CD4-positive, alpha-beta memory T cell (primary cell): ENCODE data around the gene NAA40. TPM values are rescaled to one million over a fixed set of nuclear protein-coding genes. Genes with fewer than 3 reads are reported as not detected.

Experiments used
- CTCF ChIA-PET: fragments of 350-600 bp; sonication (Branson Sonifier 250); formaldehyde crosslinking; loops from one replicate; lab custom pipeline; 2021; ENCODE audit warnings: inconsistent platforms; ENCODE audit not compliant: partially characterized antibody; lab: Charles Lee
- POLR2A ChIA-PET: fragments of 350-600 bp; sonication (Branson Sonifier 250); formaldehyde crosslinking; loops from one replicate; lab custom pipeline; 2021; ENCODE audit not compliant: partially characterized antibody; lab: Charles Lee
- DNase-seq, 5 donors: peaks; one replicate each; pipeline versions ENCODE4 v3.0.0 to v3.0.0-alpha.2; 2020 to 2022; ENCODE audit warnings: mixed read lengths in 1 of 5
- H3K27ac ChIP-seq: one replicate; pipeline ENCODE4 v1.7.0; 2013; ENCODE audit warnings: low read depth, low read length
- H3K27me3 ChIP-seq: 2 replicates; pipeline ENCODE4 v1.7.0; 2013; ENCODE audit warnings: mild to moderate bottlenecking, low read length, moderate library complexity; ENCODE audit not compliant: insufficient read depth
- H3K36me3 ChIP-seq: 2 replicates; pipeline ENCODE4 v1.7.0; 2013; ENCODE audit warnings: mild to moderate bottlenecking, low read length, moderate library complexity; ENCODE audit not compliant: insufficient read depth
- H3K4me1 ChIP-seq: 2 replicates; pipeline ENCODE4 v1.7.0; 2013; ENCODE audit warnings: mild to moderate bottlenecking, low read length, moderate library complexity; ENCODE audit not compliant: insufficient read depth
- H3K4me3 ChIP-seq, 2 donors: one replicate each; pipeline ENCODE4 v1.7.0; 2013; ENCODE audit warnings: low read length in 2 of 2, mild to moderate bottlenecking in 1 of 2
- H3K9me3 ChIP-seq, 2 donors: one replicate each; pipeline ENCODE4 v1.7.0; 2013; ENCODE audit warnings: low read length in 2 of 2, control low read depth in 1 of 2; ENCODE audit not compliant: control insufficient read depth in 1 of 2
- H3K27ac Mint-ChIP-seq, 7 donors: one replicate each; pipeline ENCODE4 v1.8.0; 2020 to 2021; ENCODE audit warnings: mixed read lengths in 7 of 7, mild to moderate bottlenecking in 6 of 7, inconsistent platforms in 3 of 7, moderate library complexity in 3 of 7
- H3K27me3 Mint-ChIP-seq, 2 donors: one replicate each; pipeline ENCODE4 v1.8.0; 2020 to 2021; ENCODE audit warnings: mixed read lengths in 2 of 2
- H3K36me3 Mint-ChIP-seq, 2 donors: one replicate each; pipeline ENCODE4 v1.8.0; 2020 to 2021; ENCODE audit warnings: mixed read lengths in 2 of 2, inconsistent platforms in 1 of 2, mild to moderate bottlenecking in 1 of 2
- H3K4me1 Mint-ChIP-seq, 4 donors: one replicate each; pipeline ENCODE4 v1.8.0; 2020 to 2021; ENCODE audit warnings: mixed read lengths in 4 of 4, mild to moderate bottlenecking in 1 of 4
- H3K4me3 Mint-ChIP-seq, 8 donors: one replicate each; pipeline ENCODE4 v1.8.0; 2020 to 2021; ENCODE audit warnings: mixed read lengths in 8 of 8, mild to moderate bottlenecking in 7 of 8, moderate library complexity in 6 of 8, inconsistent platforms in 3 of 8
- H3K9me3 Mint-ChIP-seq, 8 donors: one replicate each; pipeline ENCODE4 v1.8.0; 2020 to 2021; ENCODE audit warnings: mixed read lengths in 8 of 8, mild to moderate bottlenecking in 5 of 8, inconsistent platforms in 3 of 8, moderate library complexity in 1 of 8
- intact Hi-C: fragments of 100-400 bp; cut with micrococcal nuclease; formaldehyde crosslinking; loops from one replicate; pipeline ENCODE4 v1.15.1; 2023
- polyA plus RNA-seq, 2 donors: library from polyadenylated mRNA; unstranded; fragments of 300-500 nt; fragmentation: Illumina TruSeq; gene quantifications; one replicate each; pipeline ENCODE4 v1.2.3, GENCODE V29; 2021
- total RNA-seq, 2 experiments: library from RNA; stranded (reverse); gene quantifications; one replicate each; pipeline ENCODE4 v1.2.3, GENCODE V29; 2021

The NAA40 gene
- total and polyA plus RNA-seq, 4 experiments from 2014 or later = 6.1 to 24.8 (median 17.1) TPM

GRCh38 chr11:63906585-63906984 is 32.2 kb upstream of the NAA40 start:
- H3K4me1 ChIP-seq = no peaks in the 10 kb centered on the region
- peaks cover 61% of the 10 kb centered on the region for H3K36me3 ChIP-seq
- intact Hi-C loops = loop anchor here (1.0 to 5.0 kb wide), 2 partner anchors 41 to 69 kb away; no protein-coding TSS in a partner anchor
- no peaks in the 10 kb centered on the region for H3K27me3 ChIP-seq
- ChIA-PET CTCF (interaction anchor here (0.7 to 3.1 kb wide), 10 partner anchors 9 to 73 kb away, joined by 3 to 64 read pairs (median 6); partner anchors contain the start of gene MARK2), POLR2A (interaction anchor here (0.7 to 2.2 kb wide), 6 partner anchors 11 to 68 kb away, joined by 3 to 25 read pairs (median 4); partner anchors contain the start of genes MARK2 and RCOR2)
- Mint-ChIP-seq H3K36me3 (peaks cover 34 to 60% of the 10 kb centered on the region in 2 donors), H3K27me3 (no peaks in the 10 kb centered on the region), H3K4me3 (no peak overlapping the region), H3K27ac (peak overlapping the region in 4 of 7 donors; percentile 7 to 67 (median 38)), H3K9me3 (no peaks in the 10 kb centered on the region), H3K4me1 (peaks cover 0 to 4% (median 3%) of the 10 kb centered on the region in 4 donors)
- no peak overlapping the region for H3K27ac ChIP-seq
- H3K4me3 ChIP-seq = no peak overlapping the region
- no peaks in the 10 kb centered on the region for H3K9me3 ChIP-seq
- DNase-seq = peak; percentile 45 to 52 (median 49)

GRCh38 chr11:63907063-63907462 is 31.7 kb upstream of the NAA40 start:
- H3K4me1 Mint-ChIP-seq = peaks cover 0 to 4% (median 2%) of the 10 kb centered on the region in 4 donors
- no peaks in the 10 kb centered on the region for H3K27me3 Mint-ChIP-seq
- DNase-seq = no peak
- no peaks in the 10 kb centered on the region for H3K27me3 ChIP-seq
- ChIA-PET POLR2A (interaction anchor here (0.7 to 2.2 kb wide), 6 partner anchors 10 to 69 kb away, joined by 3 to 25 read pairs (median 4); partner anchors contain the start of genes MARK2 and RCOR2), CTCF (interaction anchor here (1.0 to 3.1 kb wide), 9 partner anchors 10 to 73 kb away, joined by 3 to 64 read pairs (median 7); partner anchors contain the start of gene MARK2)
- H3K36me3 ChIP-seq = peaks cover 56% of the 10 kb centered on the region
- H3K27ac ChIP-seq = no peak overlapping the region
- no peak overlapping the region for H3K4me3 Mint-ChIP-seq
- no peaks in the 10 kb centered on the region for H3K9me3 ChIP-seq
- no peak overlapping the region for H3K4me3 ChIP-seq
- intact Hi-C loops = loop anchor here (5.0 kb wide), 1 partner anchor 40 kb away; no protein-coding TSS in a partner anchor
- H3K27ac Mint-ChIP-seq = peak overlapping the region in 1 of 7 donors; percentile 83
- peaks cover 29 to 55% of the 10 kb centered on the region in 2 donors for H3K36me3 Mint-ChIP-seq
- H3K4me1 ChIP-seq = no peaks in the 10 kb centered on the region
- no peaks in the 10 kb centered on the region for H3K9me3 Mint-ChIP-seq

GRCh38 chr11:63907808-63908530 is 30.8 kb upstream of the NAA40 start:
- CTCF ChIA-PET = interaction anchor here (1.9 to 3.1 kb wide), 3 partner anchors 38 to 70 kb away, joined by 8 to 64 read pairs (median 14); partner anchors contain the start of gene MARK2
- Mint-ChIP-seq H3K27ac (no peak overlapping the region), H3K36me3 (peaks cover 28 to 49% of the 10 kb centered on the region in 2 donors), H3K9me3 (no peaks in the 10 kb centered on the region), H3K4me1 (peaks cover 0 to 4% (median 3%) of the 10 kb centered on the region in 4 donors), H3K27me3 (no peaks in the 10 kb centered on the region), H3K4me3 (no peak overlapping the region)
- H3K27ac ChIP-seq = no peak overlapping the region
- H3K9me3 ChIP-seq = no peaks in the 10 kb centered on the region
- intact Hi-C loops = loop anchor here (5.0 kb wide), 1 partner anchor 39 kb away; no protein-coding TSS in a partner anchor
- no peaks in the 10 kb centered on the region for H3K27me3 ChIP-seq
- H3K36me3 ChIP-seq = peaks cover 47% of the 10 kb centered on the region
- H3K4me1 ChIP-seq = no peaks in the 10 kb centered on the region
- DNase-seq = no peak
- POLR2A ChIA-PET = interaction anchor here (1.6 to 2.2 kb wide), 2 partner anchors 16 to 70 kb away, joined by 4 to 25 read pairs; partner anchors contain the start of gene MARK2
- H3K4me3 ChIP-seq = no peak overlapping the region

- POLR2A ChIA-PET = no interaction called here
- H3K4me3 Mint-ChIP-seq = no peak overlapping the region
- peaks cover 38% of the 10 kb centered on the region for H3K36me3 ChIP-seq
Measured at GRCh38 chr11:63908631-63909401, 30.0 kb upstream of the NAA40 start.

GRCh38 chr11:63909591-63910506 is 29.0 kb upstream of the NAA40 start:
- H3K27ac Mint-ChIP-seq = peak overlapping the region in 2 of 7 donors; percentile 17 to 42
- H3K27me3 Mint-ChIP-seq = no peaks in the 10 kb centered on the region
- Histone ChIP-seq H3K4me3 (no peak overlapping the region), H3K27me3 (no peaks in the 10 kb centered on the region), H3K27ac (no peak overlapping the region), H3K36me3 (peaks cover 28% of the 10 kb centered on the region), H3K4me1 (peaks cover 1% of the 10 kb centered on the region), H3K9me3 (no peaks in the 10 kb centered on the region)
- H3K4me3 Mint-ChIP-seq = no peak overlapping the region
- ChIA-PET POLR2A (interaction anchor here (1.0 kb wide), 1 partner anchor 21 kb away, joined by 3 read pairs; no protein-coding TSS in a partner anchor), CTCF (interaction anchor here (1.2 to 1.3 kb wide), 2 partner anchors 72 to 73 kb away, joined by 4 read pairs; no protein-coding TSS in a partner anchor)
- H3K4me1 Mint-ChIP-seq = peaks cover 1 to 4% (median 3%) of the 10 kb centered on the region in 4 donors
- no peak for DNase-seq
- intact Hi-C loops = loop anchor here (5.0 kb wide), 1 partner anchor 37 kb away; no protein-coding TSS in a partner anchor
- H3K9me3 Mint-ChIP-seq = no peaks in the 10 kb centered on the region
- H3K36me3 Mint-ChIP-seq = peaks cover 14 to 31% of the 10 kb centered on the region in 2 donors

More at GRCh38 chr11:63908631-63909401, 30.0 kb upstream of the NAA40 start:
- DNase-seq = no peak
- no peaks in the 10 kb centered on the region for H3K27me3 Mint-ChIP-seq
- peaks cover 20 to 41% of the 10 kb centered on the region in 2 donors for H3K36me3 Mint-ChIP-seq
- H3K27ac ChIP-seq = no peak overlapping the region
- no peaks in the 10 kb centered on the region for H3K9me3 Mint-ChIP-seq
- CTCF ChIA-PET = interaction anchor here (1.2 kb wide), 1 partner anchor 71 kb away, joined by 4 read pairs; no protein-coding TSS in a partner anchor
- H3K4me1 Mint-ChIP-seq = peaks cover 0 to 4% (median 3%) of the 10 kb centered on the region in 4 donors
- no peak overlapping the region for H3K4me3 ChIP-seq
- no peaks in the 10 kb centered on the region for H3K4me1 ChIP-seq
- intact Hi-C loops = loop anchor here (5.0 kb wide), 1 partner anchor 38 kb away; no protein-coding TSS in a partner anchor
- H3K27me3 ChIP-seq = no peaks in the 10 kb centered on the region
- no peaks in the 10 kb centered on the region for H3K9me3 ChIP-seq
- no peak overlapping the region for H3K27ac Mint-ChIP-seq

- POLR2A ChIA-PET = interaction anchor here (0.8 to 1.0 kb wide), 2 partner anchors 72 to 73 kb away, joined by 4 read pairs; partner anchors contain the start of gene MARK2
- Histone ChIP-seq H3K4me1 (peaks cover 6% of the 10 kb centered on the region), H3K27me3 (no peaks in the 10 kb centered on the region), H3K36me3 (peaks cover 20% of the 10 kb centered on the region), H3K4me3 (no peak overlapping the region), H3K9me3 (no peaks in the 10 kb centered on the region), H3K27ac (no peak overlapping the region)
- H3K27ac Mint-ChIP-seq = no peak overlapping the region
- H3K9me3 Mint-ChIP-seq = no peaks in the 10 kb centered on the region
- H3K4me3 Mint-ChIP-seq = no peak overlapping the region
- H3K4me1 Mint-ChIP-seq = peaks cover 2 to 5% (median 4%) of the 10 kb centered on the region in 4 donors
- intact Hi-C loops = no loop called here
- DNase-seq = no peak
- peaks cover 6 to 24% of the 10 kb centered on the region in 2 donors for H3K36me3 Mint-ChIP-seq
- H3K27me3 Mint-ChIP-seq = no peaks in the 10 kb centered on the region
- CTCF ChIA-PET = interaction anchor here (1.3 kb wide), 1 partner anchor 74 kb away, joined by 4 read pairs; no protein-coding TSS in a partner anchor
Measured at GRCh38 chr11:63910675-63911074, 28.1 kb upstream of the NAA40 start.
